Ecto neural progenitor cell (in vitro differentiated cells): ENCODE results near the gene NFKB2.

ENCODE experiments used
- DNase-seq: peaks from one replicate; pipeline ENCODE4 v3.0.0-alpha.2; 2018; ENCODE audit warnings: low spot score

Gene NFKB2

DNA sequence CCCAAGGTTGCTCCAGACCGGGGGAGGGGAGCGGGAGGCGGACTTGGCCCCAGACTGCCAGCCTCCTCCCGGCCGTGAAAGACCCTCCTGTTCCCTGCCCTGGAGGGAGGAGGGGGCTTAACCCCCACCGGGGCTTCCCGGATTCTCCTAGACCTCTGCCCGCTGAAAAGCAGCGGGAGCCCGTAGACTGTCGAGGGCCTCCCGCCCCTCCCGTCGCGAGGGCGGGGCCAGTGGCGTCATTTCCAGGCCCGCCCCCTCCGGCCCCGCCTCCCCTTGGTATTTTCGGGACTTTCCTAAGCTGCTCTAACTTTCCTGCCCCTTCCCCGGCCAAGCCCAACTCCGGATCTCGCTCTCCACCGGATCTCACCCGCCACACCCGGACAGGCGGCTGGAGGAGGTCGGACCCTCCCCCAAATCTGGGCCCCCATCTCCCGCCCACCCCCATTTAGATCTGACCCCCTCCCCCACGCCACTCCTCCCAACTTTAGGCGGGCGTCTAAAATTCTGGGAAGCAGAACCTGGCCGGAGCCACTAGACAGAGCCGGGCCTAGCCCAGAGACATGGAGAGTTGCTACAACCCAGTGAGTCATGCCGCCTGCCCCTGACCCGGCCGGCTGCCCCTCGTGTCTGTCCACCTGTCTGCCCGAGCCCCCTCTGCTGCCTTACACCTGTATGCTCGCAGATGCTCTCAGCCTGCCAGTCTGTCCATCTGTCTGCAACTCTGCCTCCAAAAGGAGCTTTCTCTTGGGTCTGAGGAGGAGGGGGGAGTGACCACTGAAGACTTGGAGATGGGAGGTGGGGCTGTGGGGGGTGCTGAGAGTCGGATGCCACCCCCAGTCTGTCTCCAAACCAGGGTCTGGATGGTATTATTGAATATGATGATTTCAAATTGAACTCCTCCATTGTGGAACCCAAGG, at the start of gene NFKB2:
NFKB2 (plus strand) TSS at position 306 of the 917 bp plus-strand sequence; CDS start at position 561, 255 bp downstream.
- DNase-seq: peak; percentile 91

DNA sequence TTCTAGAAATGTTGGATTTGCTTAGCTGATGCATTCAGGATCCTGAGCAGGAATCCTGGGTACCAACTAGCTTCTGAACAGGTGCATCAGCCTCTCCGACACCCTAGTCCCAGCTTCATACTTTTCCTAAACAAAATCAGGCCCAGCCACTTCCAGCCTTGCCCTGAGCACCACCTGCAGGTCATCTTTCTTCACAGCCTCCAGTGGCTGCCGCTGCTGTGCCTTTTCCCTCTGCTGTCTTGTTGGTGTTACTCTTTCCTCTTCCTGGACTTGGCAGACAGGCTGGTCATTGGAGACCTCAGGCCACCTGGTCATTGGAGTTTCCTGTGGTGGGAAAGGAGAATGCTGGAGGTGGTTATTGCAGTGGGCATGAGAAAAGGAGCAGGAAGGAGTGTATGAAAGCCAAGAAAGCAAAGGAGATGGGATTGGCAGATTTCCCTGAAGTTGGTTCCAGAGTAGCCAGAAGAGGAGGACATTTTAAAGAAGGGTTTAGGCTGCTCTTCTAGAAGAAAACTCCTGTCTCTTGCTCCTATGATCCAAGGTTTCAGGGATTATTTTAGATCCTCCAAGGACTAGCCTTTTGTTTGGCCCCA, 48.2 kb upstream of the NFKB2 start:
- DNase-seq: peak; percentile 70

DNA sequence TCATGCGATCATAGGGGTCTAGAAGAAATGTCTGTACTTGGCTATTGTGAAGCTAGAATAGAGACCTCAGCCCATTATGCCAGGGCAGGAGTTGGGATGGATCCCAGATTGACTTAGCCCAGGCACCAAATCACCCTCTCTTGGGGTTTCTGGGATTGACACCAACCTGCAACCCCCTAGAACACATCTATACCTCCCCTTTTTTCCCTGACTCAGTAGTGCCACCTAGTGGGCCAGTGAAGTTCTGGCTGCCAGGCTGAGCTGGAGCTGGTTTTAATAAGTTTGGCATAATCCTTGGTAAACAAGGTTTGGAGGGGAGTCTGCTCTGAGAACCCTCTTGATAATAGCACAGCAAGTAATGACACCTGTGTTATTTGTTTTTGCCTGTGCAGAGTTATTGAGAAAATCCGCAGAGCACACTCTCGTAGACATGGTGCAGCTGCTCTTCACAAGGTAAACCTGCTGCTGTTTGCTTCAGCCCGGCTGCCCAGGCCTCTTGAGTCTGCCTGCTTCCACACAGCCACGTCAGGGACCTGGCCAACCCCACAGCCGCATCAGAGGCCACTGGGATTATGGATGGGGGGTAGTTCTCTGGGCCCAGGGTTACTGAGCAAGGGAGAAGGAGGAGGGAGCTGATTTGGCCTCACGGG, 43.3 kb upstream of the NFKB2 start:
- peak; percentile 76 for DNase-seq

DNA sequence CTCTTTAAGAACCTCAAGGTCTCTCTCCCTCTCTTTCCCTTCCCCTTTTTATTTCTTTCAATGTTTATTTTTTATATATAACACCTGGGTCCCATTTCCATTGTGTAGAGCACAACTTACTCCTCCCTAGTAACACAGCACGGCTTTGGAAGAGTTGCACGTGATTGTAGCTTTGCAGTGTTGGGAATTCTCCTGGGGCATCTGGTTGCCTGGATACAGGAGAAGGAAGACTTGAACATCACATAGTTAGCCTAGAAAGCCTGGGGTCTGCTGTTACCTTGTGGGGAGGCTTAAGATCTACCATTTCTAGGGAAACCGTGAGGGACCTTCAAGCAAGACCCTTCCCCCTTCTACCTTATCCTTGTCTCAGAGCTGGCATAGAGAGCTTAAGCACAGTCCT, 41.1 kb upstream of the NFKB2 start:
- DNase-seq: no peak

DNA sequence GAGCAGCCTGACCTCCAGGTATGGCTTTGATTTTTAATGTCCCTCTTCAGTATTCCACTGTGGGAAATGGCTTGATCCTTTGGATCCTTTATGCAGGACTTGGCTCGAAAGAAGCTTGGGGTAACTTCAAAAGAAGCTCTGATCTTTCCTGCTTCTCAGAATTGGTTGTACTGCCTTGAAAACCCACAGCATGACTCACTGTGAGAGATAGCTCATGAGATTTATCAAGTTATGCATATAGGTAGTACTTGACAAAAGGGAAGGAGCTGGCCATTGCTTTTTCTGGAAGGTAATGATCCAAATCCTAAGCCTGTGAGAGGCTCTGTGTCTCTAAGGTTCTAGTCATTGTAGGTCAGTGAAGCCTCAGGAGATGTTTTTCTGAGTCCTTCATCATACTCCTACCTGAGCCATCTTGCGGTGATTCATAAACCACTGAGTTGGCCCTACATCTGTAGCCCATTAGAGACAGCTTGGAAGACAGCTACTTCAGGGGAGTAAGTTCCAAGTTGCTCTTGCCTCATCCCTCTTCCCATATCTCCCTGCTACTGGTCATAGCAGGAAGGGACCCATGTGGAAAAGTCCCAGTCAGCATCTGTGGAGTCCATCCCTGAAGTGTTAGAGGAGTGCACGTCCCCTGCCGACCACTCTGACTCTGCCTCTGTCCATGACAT, 36.7 kb upstream of the NFKB2 start:
- no peak for DNase-seq

DNA sequence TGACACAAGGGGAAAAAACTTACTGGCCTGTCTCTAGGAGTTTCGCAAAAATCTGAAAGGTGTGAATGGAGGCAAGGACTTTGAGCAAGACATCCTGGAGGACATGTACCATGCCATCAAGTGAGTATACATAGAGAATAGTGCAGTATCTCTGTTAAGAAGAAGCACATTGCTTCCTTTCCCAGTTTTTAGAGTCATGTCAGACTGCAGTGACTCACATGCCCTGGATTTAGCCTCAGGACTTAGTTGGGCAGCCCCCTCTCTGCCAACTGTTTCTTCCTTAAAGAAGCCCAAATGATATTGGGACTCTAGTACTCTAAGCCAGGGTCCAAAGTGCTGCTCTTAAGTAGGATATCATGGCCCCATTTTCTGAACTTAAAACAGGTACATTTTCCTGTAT, 28.1 kb upstream of the NFKB2 start:
- no peak for DNase-seq

DNA sequence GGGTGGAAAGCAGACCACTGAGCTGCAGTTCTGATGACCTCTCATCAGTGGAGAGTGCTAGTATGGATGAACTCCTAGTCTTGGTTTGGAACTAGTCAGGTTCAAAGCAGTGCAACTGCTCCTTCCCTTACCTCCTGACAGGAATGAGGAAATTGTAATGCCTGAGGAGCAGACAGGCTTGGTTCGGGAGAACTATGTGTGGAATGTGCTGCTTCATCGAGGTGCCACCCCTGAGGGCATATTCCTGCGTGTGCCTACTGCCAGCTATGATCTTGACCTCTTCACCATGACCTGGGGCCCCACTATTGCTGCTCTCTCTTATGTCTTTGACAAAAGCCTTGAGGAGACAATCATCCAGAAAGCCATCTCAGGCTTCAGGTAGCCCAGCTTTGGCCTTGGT, 27.4 kb upstream of the NFKB2 start:
- DNase-seq: no peak

DNA sequence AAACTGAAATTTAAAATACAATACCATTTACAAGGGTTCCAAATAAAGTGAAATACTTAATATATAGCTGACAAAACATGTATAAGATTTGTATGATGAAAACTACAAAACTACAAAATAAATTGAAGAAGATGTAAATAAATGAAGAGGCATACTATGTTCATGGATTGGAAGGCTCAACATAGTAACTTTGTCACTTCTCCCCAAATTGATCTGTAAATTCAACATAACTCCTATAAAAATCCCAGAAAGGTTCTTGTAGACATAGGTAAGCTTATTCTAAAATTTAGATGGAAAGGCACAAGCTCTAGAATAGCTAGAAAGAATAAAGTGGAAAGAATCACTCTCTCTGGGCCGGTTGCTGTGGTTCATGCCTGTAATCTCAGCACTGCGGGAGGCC, 24.2 kb upstream of the NFKB2 start:
- no peak for DNase-seq

DNA sequence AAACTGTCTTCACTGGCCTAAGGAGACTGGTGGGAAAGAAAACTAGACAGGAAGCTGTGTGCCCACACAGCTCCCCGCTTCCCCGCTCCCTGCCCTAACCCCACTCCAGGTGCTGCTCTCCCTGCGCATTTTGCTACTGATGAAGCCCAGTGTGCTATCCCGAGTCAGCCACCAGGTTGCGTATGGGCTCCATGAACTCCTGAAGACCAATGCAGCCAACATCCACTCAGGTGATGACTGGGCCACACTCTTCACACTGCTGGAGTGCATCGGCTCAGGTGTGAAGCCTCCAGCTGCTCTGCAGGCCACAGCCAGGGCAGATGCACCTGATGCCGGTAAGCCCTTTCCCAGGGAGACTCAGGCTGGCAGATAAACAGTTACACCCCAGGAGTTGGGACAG, 20.3 kb upstream of the NFKB2 start:
- DNase-seq: no peak

DNA sequence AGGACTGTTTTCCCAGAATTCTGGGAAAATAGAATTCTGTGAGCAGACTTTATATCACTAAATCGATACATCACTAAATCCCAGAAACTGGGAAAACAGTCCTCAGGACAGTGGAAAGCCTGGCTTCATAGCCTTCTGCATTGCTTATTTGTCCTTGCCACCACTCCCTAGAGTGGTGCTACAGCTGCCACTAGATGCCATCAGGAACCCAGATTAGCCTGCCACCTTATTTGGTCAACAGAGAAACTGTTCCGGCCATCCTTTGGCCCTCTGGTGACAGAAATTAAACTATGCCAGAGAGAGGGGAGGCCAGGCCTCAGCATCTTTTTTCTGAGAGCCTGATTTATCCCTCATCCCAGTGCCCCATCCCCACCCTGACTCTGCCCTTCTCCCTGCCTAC, 19.6 kb upstream of the NFKB2 start:
- no peak for DNase-seq

DNA sequence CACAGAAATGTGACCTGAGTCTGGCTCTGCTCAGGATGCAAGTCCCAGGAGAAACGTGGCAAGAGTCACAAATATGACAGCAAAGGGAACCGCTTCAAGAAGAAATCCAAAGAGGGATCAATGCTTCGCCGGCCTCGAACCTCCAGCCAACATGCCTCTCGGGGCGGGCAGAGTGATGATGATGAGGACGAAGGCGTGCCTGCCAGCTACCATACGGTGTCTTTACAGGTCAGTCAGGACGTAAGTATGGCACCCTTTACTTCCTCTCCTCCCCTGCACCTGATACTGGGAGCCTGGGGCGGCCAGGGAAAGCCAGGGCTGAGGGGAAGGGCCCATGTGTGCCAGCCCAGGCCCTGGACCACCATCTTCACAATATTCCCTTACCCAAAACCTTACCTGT, 18.6 kb upstream of the NFKB2 start:
- no peak for DNase-seq

DNA sequence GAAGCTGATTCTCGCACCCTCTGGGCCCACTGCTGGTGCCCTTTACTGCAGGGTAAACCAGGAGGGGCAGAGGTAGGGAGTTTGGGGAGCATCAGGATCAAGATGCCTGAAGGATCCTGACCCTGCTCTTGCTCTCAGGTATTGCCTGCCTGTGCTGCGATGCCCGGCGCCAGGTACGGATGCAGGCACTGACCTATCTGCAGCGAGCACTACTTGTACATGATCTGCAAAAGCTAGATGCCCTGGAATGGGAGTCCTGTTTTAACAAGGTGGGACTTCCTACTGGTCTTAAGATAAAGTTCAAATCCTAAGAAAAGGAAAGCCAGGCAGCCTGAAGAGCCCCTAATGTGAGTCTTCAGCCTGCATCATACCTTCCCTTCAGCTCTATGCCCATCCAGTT, 16.1 kb upstream of the NFKB2 start:
- no peak for DNase-seq

DNA sequence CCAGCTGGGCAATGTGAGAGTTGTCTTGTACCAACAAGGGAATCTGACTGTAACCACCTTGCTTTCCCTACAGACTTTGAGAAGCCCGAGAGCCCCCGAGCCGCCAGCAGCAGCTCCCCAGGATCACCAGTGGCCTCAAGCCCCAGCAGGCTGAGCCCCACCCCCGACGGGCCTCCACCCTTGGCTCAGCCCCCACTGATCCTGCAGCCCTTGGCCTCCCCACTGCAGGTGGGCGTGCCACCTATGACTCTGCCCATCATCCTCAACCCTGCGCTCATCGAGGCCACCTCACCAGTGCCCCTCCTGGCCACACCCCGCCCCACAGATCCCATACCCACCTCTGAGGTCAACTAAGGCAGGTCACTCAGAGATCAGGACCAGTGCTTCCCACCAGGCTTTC, 13.5 kb upstream of the NFKB2 start:
- no peak for DNase-seq

DNA sequence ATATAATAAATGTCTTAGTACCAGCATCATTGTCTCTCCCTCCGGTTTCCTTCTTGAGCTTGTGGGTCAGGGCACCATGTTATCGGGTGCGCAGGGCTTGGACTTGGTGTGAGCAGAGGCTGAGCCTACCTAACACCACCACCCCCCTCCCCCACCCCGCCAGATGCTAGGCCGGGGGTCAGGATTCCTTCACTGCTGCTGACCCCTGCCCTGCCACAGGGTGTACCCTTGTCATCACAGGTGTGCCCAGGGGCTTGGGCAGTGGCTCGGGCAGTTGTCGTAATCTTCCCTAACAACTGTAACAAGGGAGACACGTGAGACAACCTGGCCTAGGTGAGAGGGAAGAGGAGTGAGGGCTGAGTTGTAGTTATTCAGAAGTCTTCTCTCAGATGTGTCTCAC, 12.6 kb upstream of the NFKB2 start:
- no peak for DNase-seq

DNA sequence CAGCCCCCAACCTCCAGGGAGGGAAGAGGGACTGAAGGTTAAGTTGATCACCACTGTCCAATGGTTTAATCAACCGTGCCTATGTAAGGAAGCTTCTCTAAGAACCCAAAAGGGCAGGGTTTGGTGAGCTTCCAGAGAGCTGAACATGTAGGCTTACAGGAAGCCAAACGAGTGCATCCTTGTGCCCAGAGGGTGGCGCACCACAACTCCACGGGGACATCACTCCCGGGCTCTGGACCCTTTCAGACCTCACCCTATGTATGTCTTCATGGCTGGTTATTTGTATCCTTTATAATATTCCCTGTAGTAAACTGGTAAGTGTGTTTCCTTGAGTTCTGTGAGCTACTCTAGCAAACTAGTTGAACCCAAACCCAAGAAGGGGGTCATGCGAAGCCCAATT, 11.5 kb upstream of the NFKB2 start:
- DNase-seq: peak; percentile 63

DNA sequence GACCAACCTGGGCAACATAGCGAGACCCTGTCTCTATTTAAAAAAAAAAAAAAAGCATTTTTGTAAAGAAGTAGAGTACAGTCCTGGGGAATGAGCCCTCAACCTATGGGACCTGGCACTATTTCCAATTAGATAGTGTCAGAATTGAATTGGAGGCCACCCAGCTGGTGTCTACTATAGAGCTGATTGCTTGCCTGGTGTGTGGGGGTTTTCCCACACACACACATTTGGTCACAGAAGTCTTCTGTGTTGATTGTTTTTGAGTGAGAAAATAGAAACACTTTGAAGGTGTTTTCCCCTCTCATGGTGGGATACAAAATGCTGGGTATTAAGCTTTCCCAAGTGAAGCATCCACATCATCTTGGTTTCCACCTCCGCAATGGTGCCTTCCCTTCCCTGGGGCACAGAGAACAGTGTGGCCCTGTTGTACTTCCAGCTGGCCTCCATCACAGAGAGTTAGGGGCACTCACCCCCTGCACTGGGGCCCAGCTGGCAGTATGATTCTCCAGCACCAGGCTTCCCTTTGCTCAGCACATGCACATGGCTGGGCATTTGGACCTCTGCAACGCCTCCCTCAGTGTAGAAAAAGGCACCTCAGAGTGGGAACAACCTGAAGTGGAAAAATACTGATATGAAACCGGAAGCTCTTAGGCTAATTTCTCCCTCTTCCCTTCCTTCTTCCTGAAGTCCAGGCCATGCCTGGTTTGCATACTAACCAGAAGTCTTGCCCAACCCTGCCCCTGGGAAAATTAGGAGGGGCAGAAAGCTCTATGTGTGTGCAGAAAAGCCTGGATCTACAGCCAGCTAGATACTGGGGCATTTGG, 10.7 kb upstream of the NFKB2 start:
- DNase-seq: no peak

DNA sequence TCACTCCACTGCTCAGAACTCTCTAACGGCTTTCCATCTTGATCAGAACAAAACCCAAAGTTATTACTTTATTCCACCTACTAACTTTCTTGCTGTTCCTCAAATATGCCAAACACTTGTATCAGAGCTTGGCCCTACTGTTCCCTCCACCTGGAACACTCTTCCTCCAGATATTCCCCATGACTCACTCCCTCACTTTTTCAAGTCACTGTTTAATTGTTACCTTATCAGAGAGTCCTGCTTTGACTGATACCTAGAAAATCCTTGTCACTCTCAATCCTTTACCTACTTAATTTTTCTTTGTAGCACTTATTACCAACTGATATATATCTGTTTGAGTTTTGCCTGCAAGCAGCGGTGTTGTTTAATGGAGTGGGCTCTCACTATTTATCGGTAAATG, 5.6 kb upstream of the NFKB2 start:
- no peak for DNase-seq

DNA sequence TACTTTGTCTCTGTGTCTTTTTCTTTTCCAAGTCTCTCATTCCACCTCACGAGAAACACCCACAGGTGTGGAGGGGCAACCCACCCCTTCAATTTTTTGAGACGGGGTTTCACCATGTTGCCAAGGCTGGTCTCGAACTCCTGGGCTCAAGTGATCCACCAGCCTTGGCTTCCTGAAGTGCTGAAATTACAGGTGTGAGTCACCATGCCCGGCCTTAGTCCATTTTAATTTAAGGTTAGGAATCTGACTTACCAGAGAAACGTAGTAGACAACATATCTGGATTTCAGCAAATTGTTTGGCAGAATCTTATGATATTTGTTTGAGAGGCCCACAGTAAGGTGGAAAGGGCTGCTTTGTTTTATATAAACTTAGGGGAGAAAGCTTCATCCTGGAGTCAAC, 3.2 kb upstream of the NFKB2 start:
- no peak for DNase-seq

DNA sequence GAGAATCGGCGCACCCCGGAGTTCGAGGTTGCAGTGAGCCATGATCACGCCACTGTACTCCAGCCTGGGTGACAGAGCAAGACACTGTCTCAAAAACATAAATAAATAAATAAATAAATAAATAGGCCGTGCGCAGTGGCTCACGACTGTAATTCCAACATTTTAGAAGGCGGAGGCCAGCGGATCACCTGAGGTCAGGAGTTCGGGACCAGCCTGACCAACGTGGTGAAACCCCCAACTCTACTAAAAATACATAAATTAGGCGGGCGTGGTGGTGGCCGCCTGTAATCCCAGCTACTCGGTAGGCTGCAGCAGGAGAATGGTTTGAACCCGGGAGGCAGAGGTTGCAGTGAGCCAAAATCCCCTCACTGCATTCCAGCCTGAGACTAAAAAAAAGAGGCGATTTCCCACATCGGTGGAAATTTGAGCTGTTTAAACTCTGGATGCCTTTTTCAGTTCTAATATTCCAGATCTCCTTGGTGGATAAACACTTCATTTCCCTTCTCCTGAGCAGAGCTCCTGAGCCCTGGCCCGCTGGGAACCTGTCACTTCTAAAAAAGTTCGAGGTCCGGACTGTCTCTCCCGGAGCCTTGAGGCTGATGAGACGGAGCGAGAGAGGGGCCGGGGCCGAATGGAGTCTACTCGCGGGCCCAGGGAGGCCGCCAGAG, 2.0 kb upstream of the NFKB2 start:
- DNase-seq: no peak

DNA sequence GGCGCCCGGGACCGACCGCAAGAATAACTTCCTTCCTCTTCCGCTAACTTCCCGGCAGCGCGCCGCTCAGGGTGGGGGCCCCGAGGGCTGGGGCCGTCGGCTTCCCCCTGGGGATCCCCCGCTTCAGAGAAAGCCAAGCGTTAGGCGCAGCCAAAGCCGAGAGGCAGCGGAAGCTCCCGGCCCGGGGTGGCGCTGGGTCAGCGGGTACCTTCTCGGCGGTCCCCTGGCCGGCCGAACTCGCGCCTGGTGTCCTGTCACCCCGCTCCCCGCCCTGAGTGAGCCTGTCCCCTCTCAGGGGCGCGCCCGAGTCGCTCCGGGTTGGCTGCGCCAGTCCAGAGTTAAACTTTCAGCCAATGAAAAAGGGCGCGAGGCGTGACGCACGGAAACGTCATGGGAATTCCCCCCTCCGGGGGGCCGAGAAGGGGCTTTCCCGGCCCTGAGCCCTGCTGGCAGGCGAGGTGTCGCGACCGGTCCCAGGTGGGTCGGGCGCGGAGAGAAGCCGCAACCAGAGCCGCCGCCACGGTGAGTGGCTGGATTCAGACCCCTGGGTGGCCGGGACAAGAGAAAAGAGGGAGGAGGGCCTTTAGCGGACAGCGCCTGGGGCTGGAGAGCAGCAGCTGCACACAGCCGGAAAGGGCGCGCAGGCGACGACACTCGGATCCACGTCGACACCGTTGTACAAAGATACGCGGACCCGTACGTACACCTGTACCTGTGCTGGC, 1.3 kb upstream of the NFKB2 start:
- DNase-seq: peak; percentile 95
